Endometrial microvascular endothelial cells (primary cell): Measurements from ENCODE around the gene MEF2C. TPM values are rescaled to one million over a fixed set of nuclear protein-coding genes. Genes with fewer than 3 reads are reported as not detected.

Source experiments
- in situ Hi-C: cut with HindIII; loops from 2 replicates; pipeline ENCODE4 v1.10.0; 2017; ENCODE audit warnings: low sequenced_read_pairs, low pct_unique_long_range_greater_than_20kb; ENCODE audit errors: inconsistent ontology term
- total RNA-seq: library from RNA; depleted of rRNA; stranded (reverse); fragments of >200 nt; gene quantifications from one replicate; pipeline ENCODE4 v1.2.3, GENCODE V29; 2015; ENCODE audit errors: inconsistent ontology term

The MEF2C gene
- total RNA-seq, 1 donor from 2014 or later = 55.0 TPM

GRCh38 chr5:88889189-88890069 is 6.4 kb upstream of the MEF2C start:
- in situ Hi-C loops = no loop called here

GRCh38 chr5:88888848-88889188 is 5.8 kb upstream of the MEF2C start:
- in situ Hi-C loops = no loop called here

GRCh38 chr5:88888291-88888690 is 5.3 kb upstream of the MEF2C start:
- in situ Hi-C loops = no loop called here

- in situ Hi-C loops = no loop called here
These were observed 4.4 kb upstream of the MEF2C start for GRCh38 chr5:88887342-88887741.

GRCh38 chr5:88886746-88887341 is 3.9 kb upstream of the MEF2C start:
- in situ Hi-C loops = no loop called here

- in situ Hi-C loops = no loop called here
These were observed 3.3 kb upstream of the MEF2C start for GRCh38 chr5:88886252-88886651.

- in situ Hi-C loops = no loop called here
These were observed 2.0 kb upstream of the MEF2C start for GRCh38 chr5:88885002-88885401.

GRCh38 chr5:88884608-88884877 is 1.6 kb upstream of the MEF2C start:
- in situ Hi-C loops = no loop called here

GRCh38 chr5:88883836-88884607 is 1.0 kb upstream of the MEF2C start:
- in situ Hi-C loops = no loop called here

GRCh38 chr5:88882276-88883038 is 527 bp downstream of the MEF2C start:
- in situ Hi-C loops = no loop called here

GRCh38 chr5:88881571-88881971 is 1.4 kb downstream of the MEF2C start:
- in situ Hi-C loops = no loop called here

GRCh38 chr5:88880201-88880600 is 2.8 kb downstream of the MEF2C start:
- in situ Hi-C loops = no loop called here

GRCh38 chr5:88879724-88880123 is 3.3 kb downstream of the MEF2C start:
- in situ Hi-C loops = no loop called here

GRCh38 chr5:88878976-88879375 is 4.0 kb downstream of the MEF2C start:
- in situ Hi-C loops = no loop called here

GRCh38 chr5:88877826-88878225 is 5.2 kb downstream of the MEF2C start:
- in situ Hi-C loops = no loop called here

GRCh38 chr5:88876714-88877113 is 6.3 kb downstream of the MEF2C start:
- in situ Hi-C loops = no loop called here

- in situ Hi-C loops = no loop called here
These were observed 7.4 kb downstream of the MEF2C start for GRCh38 chr5:88875341-88876234.

GRCh38 chr5:88873447-88873846 is 9.5 kb downstream of the MEF2C start:
- in situ Hi-C loops = no loop called here
